H1 (cell line): ENCODE data around the gene PRRT4. TPM values are rescaled to one million over a fixed set of nuclear protein-coding genes. Genes with fewer than 3 reads are reported as not detected.

Source experiments
- CTCF ChIA-PET: fragments of 300-600 bp; sonication (Branson Sonifier 250); formaldehyde crosslinking; loops from one replicate; lab custom pipeline; 2021; ENCODE audit not compliant: partially characterized antibody; lab: Charles Lee
- POLR2A ChIA-PET: fragments of 300-600 bp; sonication (Branson Sonifier 250); formaldehyde crosslinking; loops from one replicate; lab custom pipeline; 2021; ENCODE audit warnings: inconsistent platforms; ENCODE audit not compliant: partially characterized antibody; lab: Charles Lee
- DNase-seq, 2 experiments: peaks; one replicate each; pipeline versions ENCODE4 v3.0.0 to v3.0.0-alpha.2; 2010 to 2022; ENCODE audit warnings: low spot score in 2 of 2, low read depth in 1 of 2, mixed read lengths in 1 of 2
- FAIRE-seq: peaks from 2 replicates; lab custom pipeline; 2011; peaks lifted over from hg19 to GRCh38; lab: Jason Lieb, UNC
- H2AFZ ChIP-seq: 2 replicates; pipeline ENCODE4 v1.8.1; 2012; ENCODE audit warnings: low read length, inconsistent platforms
- H2AK5ac ChIP-seq: 2 replicates; pipeline ENCODE4 v1.6.1; 2013; ENCODE audit warnings: low read depth, low read length
- H2BK120ac ChIP-seq: replicated peaks from 2 replicates; pipeline ENCODE3; 2013; ENCODE audit warnings: low read depth, low read length, inconsistent platforms
- H2BK12ac ChIP-seq: 2 replicates; pipeline ENCODE4 v1.6.1; 2013; ENCODE audit warnings: low read depth, low read length
- H2BK15ac ChIP-seq: 2 replicates; pipeline ENCODE4 v1.6.1; 2013; ENCODE audit warnings: low read length
- H2BK20ac ChIP-seq: 2 replicates; pipeline ENCODE4 v1.6.1; 2013; ENCODE audit warnings: low read length
- H2BK5ac ChIP-seq: 2 replicates; pipeline ENCODE4 v1.6.1; 2013; ENCODE audit warnings: low read depth, low read length
- H3K14ac ChIP-seq: 2 replicates; pipeline ENCODE4 v1.6.1; 2013; ENCODE audit warnings: inconsistent platforms; ENCODE audit not compliant: insufficient read length
- H3K18ac ChIP-seq: 2 replicates; pipeline ENCODE4 v1.6.1; 2013; ENCODE audit warnings: low read length; ENCODE audit errors: extremely low read depth
- H3K23ac ChIP-seq: 2 replicates; pipeline ENCODE4 v1.6.1; 2013; ENCODE audit warnings: inconsistent platforms; ENCODE audit not compliant: insufficient read length
- H3K23me2 ChIP-seq: 2 replicates; pipeline ENCODE4 v1.6.1; 2013; ENCODE audit warnings: low read depth, low read length
- H3K27ac ChIP-seq: 2 replicates; pipeline ENCODE4 v1.6.1; 2011; ENCODE audit warnings: low read depth, low read length, inconsistent platforms
- H3K27me3 ChIP-seq, 4 experiments: replicated peaks in 1 of 4; 1 replicate in 1 of 4; 2 replicates in 3 of 4; pipeline versions ENCODE4 v1.6.1 to v1.8.1; 2011 to 2013; ENCODE audit warnings: low read length in 3 of 4, mild to moderate bottlenecking in 3 of 4, inconsistent platforms in 2 of 4, mixed read lengths in 2 of 4, moderate library complexity in 1 of 4; ENCODE audit not compliant: control insufficient read depth in 3 of 4, insufficient read depth in 3 of 4; ENCODE audit errors: extremely low read depth in 1 of 4
- H3K36me3 ChIP-seq, 4 experiments: 2 replicates each; pipeline versions ENCODE4 v1.6.1 to v1.8.1; 2011 to 2013; ENCODE audit warnings: mild to moderate bottlenecking in 4 of 4, low read length in 3 of 4, moderate library complexity in 2 of 4, control low read depth in 1 of 4, inconsistent platforms in 1 of 4; ENCODE audit not compliant: insufficient read depth in 4 of 4, control insufficient read depth in 2 of 4
- H3K4ac ChIP-seq: replicated peaks from 2 replicates; pipeline ENCODE3; 2013; ENCODE audit warnings: low read length, low read depth, mixed read lengths, inconsistent platforms; ENCODE audit not compliant: insufficient read length
- H3K4me1 ChIP-seq, 4 experiments: replicated peaks in 1 of 4; 1 replicate in 1 of 4; 2 replicates in 3 of 4; pipeline versions ENCODE4 v1.6.1 to v1.8.1; 2011 to 2013; ENCODE audit warnings: low read length in 3 of 4, inconsistent platforms in 2 of 4, mixed read lengths in 1 of 4; ENCODE audit not compliant: insufficient read depth in 4 of 4, control insufficient read depth in 3 of 4
- H3K4me2 ChIP-seq, 2 experiments: 2 replicates each; pipeline versions ENCODE4 v1.6.1 to v1.8.1; 2011 to 2013; ENCODE audit warnings: low read depth in 2 of 2, low read length in 2 of 2, control low read depth in 1 of 2, inconsistent platforms in 1 of 2, mild to moderate bottlenecking in 1 of 2; ENCODE audit not compliant: insufficient read depth in 1 of 2
- H3K4me3 ChIP-seq, 4 experiments: fragments of 200-600, 300-600 bp in 1 of 4; sonication (generic), shearing (Covaris generic), sonication (Bioruptor Twin) in 1 of 4; 2 replicates each; pipeline versions ENCODE4 v1.5.1 to v1.8.1; 2011 to 2016; ENCODE audit warnings: low read length in 4 of 4, low read depth in 3 of 4, control low read depth in 2 of 4, inconsistent platforms in 2 of 4, mild to moderate bottlenecking in 2 of 4, mixed read lengths in 1 of 4, moderate library complexity in 1 of 4; ENCODE audit not compliant: insufficient read depth in 2 of 4; ENCODE audit errors: extremely low read depth in 1 of 4
- H3K56ac ChIP-seq: replicated peaks from 2 replicates; pipeline ENCODE3; 2013; ENCODE audit warnings: low read depth, mild to moderate bottlenecking, mixed read lengths, low read length, inconsistent platforms; ENCODE audit not compliant: insufficient read length
- H3K79me1 ChIP-seq: 2 replicates; pipeline ENCODE4 v1.6.1; 2013; ENCODE audit warnings: low read depth, low read length, control low read depth
- H3K79me2 ChIP-seq, 2 experiments: 2 replicates each; pipeline versions ENCODE4 v1.6.1 to v1.8.1; 2012 to 2013; ENCODE audit warnings: low read length in 2 of 2, mild to moderate bottlenecking in 2 of 2, inconsistent platforms in 1 of 2; ENCODE audit not compliant: insufficient read depth in 2 of 2, control insufficient read depth in 1 of 2
- H3K9ac ChIP-seq, 4 experiments: replicated peaks in 1 of 4; 1 replicate in 1 of 4; 2 replicates in 3 of 4; pipeline versions ENCODE4 v1.6.1 to v1.8.1; 2011 to 2013; ENCODE audit warnings: low read depth in 3 of 4, low read length in 3 of 4, control low read depth in 2 of 4, mild to moderate bottlenecking in 2 of 4, moderate library complexity in 2 of 4, inconsistent platforms in 1 of 4; ENCODE audit errors: extremely low read depth in 1 of 4
- H3K9me3 ChIP-seq, 2 experiments: 2 replicates each; pipeline versions ENCODE4 v1.6.1 to v1.8.1; 2012 to 2013; ENCODE audit warnings: mild to moderate bottlenecking in 2 of 2, moderate library complexity in 2 of 2, control low read depth in 1 of 2, inconsistent platforms in 1 of 2, low read depth in 1 of 2, low read length in 1 of 2, mixed read lengths in 1 of 2; ENCODE audit not compliant: insufficient read depth in 2 of 2
- H4K20me1 ChIP-seq, 2 experiments: replicated peaks in 1 of 2; 2 replicates each; pipeline versions ENCODE3 to v1.8.1; 2011 to 2013; ENCODE audit warnings: inconsistent platforms in 2 of 2, low read length in 2 of 2, mild to moderate bottlenecking in 1 of 2; ENCODE audit not compliant: insufficient read depth in 2 of 2, control insufficient read depth in 1 of 2
- H4K5ac ChIP-seq: 2 replicates; pipeline ENCODE4 v1.6.1; 2013; ENCODE audit warnings: low read length, low read depth, mixed read lengths, inconsistent platforms; ENCODE audit not compliant: insufficient read length
- H4K8ac ChIP-seq: 2 replicates; pipeline ENCODE4 v1.8.0; 2013; ENCODE audit warnings: mild to moderate bottlenecking, moderate library complexity, low read length, inconsistent platforms; ENCODE audit not compliant: insufficient read depth; ENCODE audit errors: extremely low read depth
- H4K91ac ChIP-seq: replicated peaks from 2 replicates; pipeline ENCODE3; 2013; ENCODE audit warnings: low read length, mixed read lengths, inconsistent platforms; ENCODE audit not compliant: insufficient read length
- CBX5 ChIP-seq: fragments of 300-800, 300-1000 bp; sonication (generic); IDR thresholded peaks from 2 replicates; pipeline ENCODE4 v1.7.1; 2016; ENCODE audit warnings: antibody characterized with exemption, low read length, low read depth
- POLR2AphosphoS5 ChIP-seq: IDR thresholded peaks from 2 replicates; pipeline ENCODE4 v1.6.1; 2011; ENCODE audit warnings: low read depth, low read length
- RAD21 ChIP-seq, 2 experiments: IDR thresholded peaks in 1 of 2; conservative IDR thresholded peaks in 1 of 2; 2 replicates each; pipeline ENCODE4 v1.6.1; 2011; ENCODE audit warnings: low read depth in 2 of 2, low read length in 2 of 2, improper control_type of control experiment in 1 of 2, inconsistent platforms in 1 of 2, mild to moderate bottlenecking in 1 of 2, moderate library complexity in 1 of 2
- WGBS, 2 experiments: shearing (Covaris generic) in 1 of 2; methylation state at CpG; one replicate each; pipeline versions ENCODE4 v1.1.6 to v1.1.7; 2013 to 2015; ENCODE audit warnings: low lambda C conversion rate in 2 of 2, mixed read lengths in 2 of 2, inconsistent platforms in 1 of 2, low coverage in 1 of 2, missing lambda C conversion rate in 1 of 2; ENCODE audit not compliant: insufficient replicate concordance in 2 of 2, insufficient coverage in 1 of 2, insufficient read length in 1 of 2; ENCODE audit errors: extremely low coverage in 1 of 2, missing lambda C conversion rate in 1 of 2; 5-methylcytosine and 5-hydroxymethylcytosine counted together
- polyA plus RNA-seq, 7 experiments: library from polyadenylated mRNA; depleted of rRNA in 3 of 7; stranded (reverse) in 5 of 7; unstranded in 2 of 7; fragments of >200 nt in 5 of 7; fragments of 200-250 nt in 2 of 7; gene quantifications; 1 replicate in 5 of 7; 2 replicates in 1 of 7; 4 replicates in 1 of 7; pipeline versions ENCODE4 v1.2.1 to v1.2.3, GENCODE V29; 2011 to 2013; ENCODE audit warnings: missing spikeins in 2 of 7, mixed read lengths in 2 of 7
- total RNA-seq: library from RNA; stranded (reverse); fragmentation: NEBNext Ultra II Directional; extraction: Animal tissue kit (Norgen Biotek cat#: 25700); gene quantifications from 2 replicates; pipeline ENCODE4 v1.2.1, GENCODE V29; 2021

The PRRT4 gene
- total and polyA plus RNA-seq, 2 of the 8 experiments (the other 6 are each of a cell fraction or from before 2014, with no cell fraction given), result 0.34 to 1.0 TPM

GRCh38 chr7:128376077-128376476 lies 14.6 kb upstream of the PRRT4 start:
- Histone ChIP-seq H2BK120ac (no peak overlapping the region), H4K8ac (no peak overlapping the region), H3K36me3 (no peaks in the 10 kb centered on the region), H3K23ac (no peak overlapping the region), H3K14ac (no peak overlapping the region), H3K4ac (no peak overlapping the region), H3K4me1 (peaks cover 0 to 7% (median 4%) of the 10 kb centered on the region in 4 experiments; a peak in 5 of 7 replicates), H3K27ac (no peak overlapping the region), H2BK5ac (no peak overlapping the region), H3K56ac (no peak overlapping the region), H2AK5ac (no peak overlapping the region), H2BK15ac (no peak overlapping the region), H3K4me3 (no peak overlapping the region), H3K23me2 (no peaks in the 10 kb centered on the region), H3K9ac (no peak overlapping the region), H2BK12ac (no peak overlapping the region), H2AFZ (no peak overlapping the region), H3K18ac (no peak overlapping the region), H4K5ac (no peak overlapping the region), H4K20me1 (no peaks in the 10 kb centered on the region), H3K4me2 (no peak overlapping the region), H4K91ac (no peak overlapping the region), H3K27me3 (peaks cover 0 to 3% (median 0%) of the 10 kb centered on the region in 4 experiments; a peak in 1 of 7 replicates), H3K79me1 (no peaks in the 10 kb centered on the region), H2BK20ac (no peak overlapping the region), H3K79me2 (no peaks in the 10 kb centered on the region), H3K9me3 (no peaks in the 10 kb centered on the region)
- ChIA-PET CTCF (interaction anchor here (0.7 to 18.9 kb wide), 6 partner anchors 9 to 49 kb away, joined by 3 to 345 read pairs (median 140); partner anchors contain the start of genes PRRT4 and RBM28), POLR2A (no interaction called here)
- 96% methylated on average over 3 of the region's 3 CpGs; no CpG with 5 or more reads in 1 of the 2 experiments for WGBS, 2 experiments
- TF ChIP-seq CBX5 (no peak), POLR2AphosphoS5 (no peak), RAD21 (IDR thresholded peaks at IDR 0.05 in 1 of 2, conservative IDR thresholded peaks at IDR 0.05 in 1 of 2; ENCODE audit: low read depth in 2 of 2, low read length in 2 of 2) (no peak)
- FAIRE-seq (no peak), DNase-seq (no peak)
